GM21529 (cell line): Measurements from ENCODE around the gene ARHGAP25.

Experiments used
- ATAC-seq: cut with Tn5 transposase; IDR thresholded peaks from one replicate; pipeline ENCODE4 v1.9.1; 2021; ENCODE audit not compliant: unreplicated experiment

ARHGAP25 gene

DNA sequence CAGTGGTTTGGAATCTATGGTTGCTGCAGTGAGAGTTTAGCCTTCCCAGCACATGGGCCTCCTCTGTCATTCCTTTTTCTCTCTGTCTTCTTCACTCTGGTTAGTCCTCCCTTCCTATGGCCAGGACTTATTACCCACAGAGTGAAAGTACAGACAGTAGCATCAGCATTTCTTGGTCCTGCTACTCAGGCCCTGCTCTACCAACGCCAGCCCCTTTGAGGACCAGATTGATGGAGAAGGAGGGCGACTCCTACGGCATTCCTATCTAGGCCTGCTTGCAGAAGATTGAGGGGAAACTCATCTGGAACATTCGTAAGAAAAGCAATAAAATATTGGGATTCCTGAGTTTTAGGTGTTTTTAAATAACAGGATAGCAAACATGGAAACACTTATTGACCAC lies 93.1 kb downstream of the ARHGAP25 start:
- ATAC-seq, result no peak

DNA sequence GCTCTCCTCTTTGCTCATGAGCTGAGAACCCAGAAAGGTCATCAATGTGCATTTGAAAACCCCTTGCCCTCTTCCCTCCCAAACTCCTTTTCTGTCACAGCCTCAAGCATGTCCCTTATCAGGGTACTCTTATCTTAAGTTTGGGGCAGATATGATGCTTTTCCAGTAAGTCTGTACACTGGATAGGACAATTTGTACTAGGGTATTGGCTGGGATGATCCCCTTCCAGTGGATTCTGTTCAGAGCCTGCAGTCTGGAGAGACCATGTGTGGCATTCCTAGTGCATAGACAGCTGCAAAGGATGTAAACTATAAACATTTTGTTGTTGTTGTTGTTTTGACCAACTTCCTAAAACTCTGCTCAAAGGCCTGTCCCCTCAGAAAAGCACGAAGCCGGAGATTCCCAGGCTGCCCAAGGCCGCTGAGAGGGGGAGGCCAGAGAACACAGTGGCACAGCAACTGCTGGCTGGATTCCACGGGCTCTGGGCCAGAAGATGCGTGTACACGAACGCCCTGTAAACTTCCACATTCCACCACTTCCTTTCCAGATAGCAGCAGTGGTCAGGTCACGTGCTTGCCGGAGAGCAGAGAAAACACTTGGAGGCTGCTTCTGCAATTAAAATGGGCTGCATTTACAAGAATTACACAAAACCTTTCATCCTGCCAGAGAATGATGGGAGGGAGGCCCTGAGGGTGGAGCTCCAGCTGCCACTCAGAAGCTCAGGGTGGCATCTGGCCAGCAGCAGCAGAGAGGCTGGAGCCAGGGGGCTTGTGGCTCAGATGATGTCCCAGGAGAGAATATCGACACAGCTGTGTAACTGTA lies 94.5 kb downstream of the ARHGAP25 start:
- no peak for ATAC-seq

DNA sequence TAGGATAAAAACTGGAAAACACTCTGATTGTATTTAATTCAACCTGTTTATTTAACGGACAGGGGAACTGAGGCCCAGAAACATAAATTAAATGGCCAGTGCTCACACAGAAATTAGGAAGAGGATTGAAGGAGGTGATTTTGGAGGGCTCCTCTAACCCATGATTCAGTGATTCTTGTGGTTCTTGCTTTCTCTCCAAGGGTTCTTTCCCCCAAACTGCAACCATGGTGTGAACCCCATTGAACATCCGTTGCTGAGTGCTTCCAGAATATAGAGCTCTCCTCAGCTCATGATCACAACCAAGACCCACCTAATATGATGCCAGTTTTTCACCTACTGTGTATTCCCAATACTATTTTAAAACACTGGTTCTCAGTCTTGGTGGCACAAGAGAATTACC lies 95.1 kb downstream of the ARHGAP25 start:
- ATAC-seq, result no peak

DNA sequence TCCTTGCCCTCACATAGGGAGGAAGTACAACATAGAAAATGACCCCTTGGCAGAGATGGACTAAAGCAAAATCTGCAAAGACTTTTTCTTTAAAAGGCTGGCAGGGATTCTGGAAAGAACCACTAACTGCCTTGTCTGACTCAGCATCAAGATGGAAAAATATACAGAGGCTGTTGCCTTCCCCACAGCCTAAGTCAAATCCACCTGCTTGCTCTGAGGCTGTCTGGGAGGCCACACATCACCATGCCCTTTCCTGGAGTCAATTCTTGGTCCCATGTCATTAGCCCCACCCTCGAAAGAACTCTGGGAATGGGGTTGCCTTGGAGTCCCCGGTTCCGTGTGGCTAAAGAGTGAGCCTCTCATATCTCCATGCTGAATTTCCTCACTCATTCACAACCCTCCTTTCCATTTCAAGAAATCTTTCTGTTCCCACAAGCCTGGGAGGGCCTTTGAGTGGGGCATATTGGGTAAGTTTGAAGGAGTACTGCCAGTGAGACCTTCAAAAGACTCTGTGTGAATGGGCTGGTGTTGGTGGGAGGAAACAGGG lies 97.1 kb downstream of the ARHGAP25 start:
- ATAC-seq, result no peak

DNA sequence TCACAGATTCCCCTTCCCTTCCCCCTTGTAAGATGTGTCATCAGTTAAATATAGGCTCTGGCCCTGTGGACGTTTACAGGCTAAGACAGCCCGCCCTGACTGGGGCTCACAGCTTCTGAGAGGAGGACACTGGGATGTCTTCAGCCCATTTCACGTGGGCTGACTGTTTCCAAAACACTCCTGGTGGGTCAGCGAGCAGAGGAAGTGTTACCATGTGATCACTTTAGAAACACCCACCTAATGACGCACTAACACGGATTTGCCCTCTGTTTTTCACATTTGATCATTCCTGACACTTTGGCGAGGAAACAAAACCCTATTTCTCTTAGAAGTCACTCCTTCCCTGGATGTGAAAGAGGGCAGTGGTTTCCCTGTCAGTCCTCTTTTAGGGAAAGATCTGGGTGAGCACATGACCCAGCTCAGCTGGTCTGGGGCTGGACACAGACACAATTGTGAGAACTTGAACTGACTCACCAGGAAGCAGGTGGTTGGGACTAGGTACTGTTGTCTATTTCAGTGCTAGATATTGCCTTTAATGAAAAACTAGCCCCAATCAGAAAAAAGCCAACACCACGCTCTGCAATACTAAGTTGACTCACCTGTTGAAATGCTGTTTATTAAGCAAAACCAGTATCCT lies 97.7 kb downstream of the ARHGAP25 start:
- ATAC-seq, result peak; percentile 80

DNA sequence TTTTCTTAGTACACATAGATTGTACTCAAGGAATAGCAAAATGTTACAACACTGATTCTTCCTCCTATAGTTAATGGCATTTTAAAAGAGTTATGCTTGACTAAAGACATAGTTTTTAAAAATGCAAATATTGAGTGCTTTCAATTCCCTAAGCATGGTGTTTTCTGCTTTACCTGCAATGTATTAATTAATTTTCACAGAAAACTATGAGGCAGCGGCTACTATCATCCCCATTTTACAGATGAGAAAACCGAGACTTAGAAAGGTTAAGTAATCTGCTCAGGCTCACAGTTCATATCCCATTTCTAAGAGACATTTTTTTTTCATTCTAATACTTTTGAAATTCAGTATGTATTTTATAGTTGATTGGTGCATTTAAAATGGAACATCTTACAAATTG lies 98.6 kb downstream of the ARHGAP25 start:
- ATAC-seq, result no peak

DNA sequence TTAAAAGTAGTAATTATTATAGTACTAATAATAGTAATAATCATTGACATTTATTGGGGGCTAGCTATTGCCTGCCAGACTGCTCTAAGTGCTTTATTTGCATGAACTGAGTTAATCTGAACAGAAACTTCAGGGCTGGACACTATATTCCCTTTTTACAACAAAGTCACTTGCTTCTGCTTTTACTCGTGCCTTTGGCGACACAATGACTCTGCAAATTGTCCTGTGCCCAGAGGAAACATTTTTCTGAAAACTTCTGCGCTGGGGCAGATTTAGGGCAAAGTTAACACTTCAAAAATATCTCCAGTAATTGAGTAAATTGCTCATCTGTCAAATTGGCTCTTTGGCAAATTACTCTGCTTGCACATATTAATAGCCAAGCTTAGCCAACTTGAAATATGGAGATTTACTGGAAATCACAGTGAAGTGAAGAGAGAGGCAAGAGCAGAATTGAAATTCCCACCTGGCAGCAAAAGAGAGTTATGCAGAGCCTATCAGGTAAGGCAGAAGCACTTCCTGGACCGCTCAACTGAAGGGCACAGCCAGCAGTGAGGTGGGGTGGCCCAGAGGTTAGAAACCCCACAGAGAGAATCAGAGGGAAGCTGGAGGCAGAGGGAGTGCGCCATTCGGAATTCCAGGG lies 100.2 kb downstream of the ARHGAP25 start:
- ATAC-seq, result no peak

DNA sequence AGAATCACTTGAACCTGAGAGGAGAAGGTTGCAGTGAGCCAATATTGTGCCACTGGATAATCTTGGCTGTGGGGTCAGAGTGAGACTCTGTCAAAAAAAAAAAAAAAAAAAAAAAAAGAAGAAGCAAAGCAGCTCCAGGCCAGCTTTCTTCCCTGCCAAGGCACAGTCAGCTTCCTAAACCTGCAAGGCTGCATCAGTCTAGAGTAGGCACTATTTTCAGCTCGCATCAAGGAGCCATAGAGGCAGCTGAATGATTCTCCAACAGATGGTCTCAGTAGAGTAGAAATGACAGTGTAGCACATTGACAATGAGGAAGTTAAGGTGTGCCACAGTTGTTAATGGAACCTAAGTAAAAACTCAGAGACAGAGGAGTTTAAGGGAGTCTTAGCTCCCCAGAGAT lies 101.0 kb downstream of the ARHGAP25 start:
- no peak for ATAC-seq

DNA sequence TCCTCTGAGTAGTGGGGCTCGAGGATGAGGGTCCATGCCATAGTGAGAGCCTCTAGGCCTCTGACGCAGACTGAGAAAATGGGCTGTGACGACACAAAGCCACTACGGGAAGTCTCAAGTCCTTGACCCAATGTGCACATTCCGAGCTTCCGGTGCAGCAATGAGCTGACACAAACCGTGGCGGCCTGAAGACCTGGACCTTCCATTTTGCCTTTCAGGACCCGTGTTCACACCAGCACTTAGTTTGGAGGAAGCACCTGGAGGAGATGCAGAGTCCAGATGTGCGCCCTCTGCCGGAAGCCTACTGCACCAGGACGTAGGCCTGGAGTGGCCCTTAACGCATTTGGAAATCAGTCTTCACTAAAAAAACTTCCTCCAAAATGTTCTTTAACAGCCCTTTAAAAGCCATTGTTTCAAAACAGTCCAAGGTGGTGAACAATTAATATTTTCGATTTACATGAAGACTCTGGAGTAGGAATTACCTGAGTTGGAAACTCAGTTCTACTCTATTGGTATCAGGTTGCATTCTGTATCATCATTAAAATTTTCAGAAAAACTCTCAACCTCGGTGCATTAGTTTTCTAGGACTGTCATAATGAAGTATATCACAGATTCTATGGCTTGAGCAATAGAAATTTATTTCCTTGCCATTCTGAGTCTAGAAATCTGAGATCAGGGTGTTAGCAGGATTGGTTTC lies 102.7 kb downstream of the ARHGAP25 start:
- ATAC-seq, result no peak

DNA sequence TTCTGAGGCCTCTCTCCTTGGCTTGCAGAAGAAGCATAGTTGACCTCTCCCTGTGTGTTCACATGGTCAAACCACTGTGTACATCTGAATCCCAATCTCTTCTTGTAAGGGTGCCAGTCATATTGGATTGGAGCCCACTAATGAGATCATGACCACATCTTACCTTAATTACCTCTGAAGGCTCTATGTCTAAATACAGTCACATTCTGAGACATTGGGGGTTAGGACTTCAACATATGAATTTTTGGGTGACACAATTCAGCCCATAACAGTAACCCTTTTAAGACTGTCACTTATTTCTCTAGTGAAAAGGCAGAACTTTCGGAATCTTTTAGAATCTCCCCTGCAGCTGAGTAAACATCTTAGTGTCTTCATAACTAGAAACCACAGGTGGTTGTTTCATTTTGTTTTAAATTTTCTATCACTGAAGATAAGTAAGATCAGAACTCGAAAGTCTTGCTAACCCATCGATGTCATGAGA lies 103.3 kb downstream of the ARHGAP25 start:
- no peak for ATAC-seq

DNA sequence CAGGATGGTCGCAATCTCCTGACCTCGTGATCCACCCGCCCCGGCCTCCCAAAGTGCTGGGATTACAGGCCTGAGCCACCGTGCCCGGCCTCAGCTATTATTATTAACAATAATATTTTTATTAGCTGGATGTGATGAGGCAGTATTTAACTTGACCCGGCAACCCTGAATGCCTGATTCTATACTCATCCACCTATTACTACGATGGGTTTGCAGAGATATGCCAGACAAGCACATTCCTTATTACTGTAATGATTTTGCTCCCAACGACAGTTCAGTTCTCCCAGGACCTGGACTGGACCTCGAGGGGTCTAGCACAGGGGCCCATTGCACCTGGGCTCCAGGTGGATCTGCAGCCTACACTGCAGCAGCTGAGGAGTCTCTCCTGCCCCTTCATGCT lies 104.0 kb downstream of the ARHGAP25 start:
- ATAC-seq, result no peak

DNA sequence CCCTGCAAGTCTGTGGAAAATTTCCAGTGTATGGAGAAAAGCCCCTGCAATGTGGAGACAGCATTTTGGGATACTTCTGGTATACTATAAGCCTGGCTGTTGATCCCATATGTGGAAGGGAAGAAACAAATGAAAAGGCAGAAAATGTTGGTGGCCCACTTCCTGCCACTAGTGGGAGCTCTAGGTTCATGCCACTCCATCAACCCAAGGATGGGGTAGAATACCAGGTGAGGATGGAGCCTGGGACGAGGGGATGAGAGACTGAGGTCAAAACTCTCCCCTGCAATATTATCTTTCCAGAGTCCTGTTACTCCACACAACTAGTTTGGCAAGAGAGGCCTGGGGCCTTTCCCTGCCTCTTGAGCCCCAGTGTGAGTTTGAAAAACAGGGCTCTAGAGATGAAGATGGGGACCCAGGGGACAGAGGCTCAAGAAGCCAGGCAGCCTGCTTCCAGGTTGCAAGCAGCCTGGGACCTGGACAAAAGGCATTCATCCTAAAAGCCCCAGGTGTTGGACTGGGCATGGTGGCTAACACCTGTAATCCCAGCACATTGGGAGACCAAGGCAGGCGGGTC lies 104.7 kb downstream of the ARHGAP25 start:
- no peak for ATAC-seq

DNA sequence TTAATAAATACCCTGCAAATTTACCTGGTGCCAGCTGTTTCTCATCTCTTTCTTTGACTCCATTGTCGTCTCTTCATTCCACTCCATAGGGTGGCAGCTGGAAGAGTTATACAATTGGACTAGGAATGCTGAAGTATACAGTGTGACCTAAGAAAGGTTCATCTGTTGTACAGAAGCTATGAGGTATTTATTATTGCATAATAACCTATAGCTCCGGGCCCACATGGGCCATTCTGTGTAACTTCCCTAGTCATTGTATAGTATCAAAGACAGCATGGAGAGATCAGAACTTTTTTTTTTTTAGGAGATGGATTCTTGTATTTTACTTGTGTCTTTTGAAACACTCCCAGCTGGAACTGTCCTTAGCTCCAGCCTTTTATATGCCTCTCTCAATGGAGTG lies 110.4 kb downstream of the ARHGAP25 start:
- ATAC-seq, result no peak

DNA sequence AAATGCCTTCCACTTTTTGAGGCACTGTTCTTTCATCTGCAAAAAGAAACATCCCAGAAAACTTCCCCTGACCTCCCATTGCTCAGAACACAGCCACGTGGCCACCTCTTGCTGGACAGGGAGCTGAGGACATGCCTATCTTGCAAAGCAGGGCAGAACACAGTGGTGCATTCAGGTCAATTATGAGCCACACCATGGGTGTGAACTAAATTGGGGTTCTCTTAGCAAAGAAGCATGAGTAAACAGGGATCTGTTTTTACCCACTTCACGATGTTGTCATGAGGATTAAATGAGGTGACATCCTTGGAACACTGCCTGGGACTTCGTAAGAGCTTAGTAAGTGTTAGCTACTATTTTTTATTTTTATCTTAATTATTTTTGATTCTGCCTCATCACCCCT lies 111.5 kb downstream of the ARHGAP25 start:
- no peak for ATAC-seq

DNA sequence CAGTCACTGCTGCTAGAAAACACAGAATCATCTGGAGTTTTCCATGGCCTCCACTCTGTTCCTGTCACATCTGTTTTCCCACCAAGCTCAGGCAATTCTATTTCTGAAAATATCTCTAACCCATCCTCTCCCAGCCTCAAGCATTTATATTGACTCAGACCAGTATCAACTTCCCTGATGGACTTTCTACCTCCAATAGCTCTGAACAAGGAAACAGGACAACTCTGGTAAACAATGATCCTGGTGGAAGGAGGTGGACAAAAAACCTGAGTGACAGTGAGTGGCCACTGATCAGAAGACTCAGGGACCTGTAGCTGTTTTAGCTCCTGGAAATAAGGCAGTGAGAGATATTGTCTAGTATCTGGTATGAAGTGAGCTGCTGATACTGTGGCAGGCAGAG lies 113.1 kb downstream of the ARHGAP25 start:
- ATAC-seq, result no peak

DNA sequence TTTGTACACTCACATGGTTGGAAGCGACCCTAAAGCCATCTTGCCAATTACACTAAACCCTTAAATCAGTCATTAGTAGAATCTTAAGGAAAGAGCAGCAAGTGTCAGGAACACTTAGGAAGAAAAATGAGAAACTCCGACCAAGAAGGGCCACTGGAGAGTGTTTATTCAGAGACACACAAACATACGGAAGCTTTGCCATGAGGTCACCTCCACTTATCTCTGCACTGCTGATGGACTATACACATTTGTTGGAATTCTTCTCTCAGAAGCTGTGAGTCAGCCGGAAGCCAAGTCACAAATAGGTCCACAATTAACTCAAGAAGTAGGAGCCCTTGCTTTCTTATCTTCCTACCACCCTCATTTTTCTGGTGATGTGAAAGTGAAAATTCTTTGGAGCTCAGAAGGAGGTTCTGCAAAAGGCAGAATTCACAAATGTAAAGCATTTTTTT lies 115.0 kb downstream of the ARHGAP25 start:
- ATAC-seq, result no peak

DNA sequence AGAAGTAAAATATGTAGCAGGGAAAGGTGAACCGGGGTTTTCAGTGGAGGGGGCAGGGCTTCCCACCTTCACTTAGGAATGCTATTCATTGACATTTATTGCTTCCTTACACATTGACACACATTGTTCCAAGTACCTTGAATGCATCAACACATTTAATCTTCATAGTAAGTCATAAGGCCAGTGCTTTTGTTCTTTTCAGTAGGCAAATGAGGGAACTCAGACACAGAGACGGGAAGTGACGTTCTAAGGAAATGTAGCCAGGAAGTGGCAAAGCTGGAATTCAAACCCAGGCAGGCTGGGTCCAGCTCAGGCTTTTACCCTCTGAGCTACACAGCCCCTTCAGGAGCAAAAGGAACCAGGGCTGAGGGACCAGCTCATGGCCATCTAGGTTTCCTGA lies 115.9 kb downstream of the ARHGAP25 start:
- no peak for ATAC-seq

DNA sequence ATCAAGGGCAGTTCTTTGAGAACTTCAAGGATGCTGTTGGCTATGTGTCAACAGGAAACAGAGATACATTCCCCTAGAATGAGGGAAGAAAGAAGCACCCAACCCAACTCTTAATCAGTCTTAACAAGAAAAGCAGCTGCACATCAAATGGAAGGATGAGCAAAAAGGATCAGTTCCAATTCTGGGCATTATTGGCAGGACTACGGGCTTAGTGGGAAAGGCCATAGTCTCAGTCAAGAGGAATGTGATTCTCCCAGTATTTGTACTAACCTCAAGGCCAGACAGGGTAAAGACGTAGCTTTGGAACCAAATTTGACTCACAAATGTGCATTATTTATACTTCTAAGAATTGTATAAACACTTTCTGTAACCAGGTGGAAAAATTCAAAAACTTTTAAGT lies 118.4 kb downstream of the ARHGAP25 start:
- ATAC-seq, result no peak

DNA sequence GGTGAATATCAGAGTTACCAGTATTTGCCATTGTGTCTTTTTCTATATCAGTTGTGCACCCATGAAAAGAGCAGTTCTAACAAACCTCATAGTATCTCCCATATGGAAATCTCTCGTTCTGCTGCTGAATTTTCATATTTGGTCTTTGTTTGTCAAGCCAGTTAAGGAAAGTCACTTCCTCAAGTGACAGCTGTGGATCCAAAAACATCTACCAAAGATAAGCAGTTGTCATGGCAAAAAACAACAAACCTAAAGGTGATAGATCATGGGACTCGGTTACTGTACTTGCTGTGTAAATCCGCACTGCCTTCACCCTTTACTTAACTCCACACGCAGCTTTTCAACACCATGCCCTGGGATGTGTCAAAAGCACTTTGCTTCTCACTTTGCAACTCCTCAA lies 119.3 kb downstream of the ARHGAP25 start:
- no peak for ATAC-seq

DNA sequence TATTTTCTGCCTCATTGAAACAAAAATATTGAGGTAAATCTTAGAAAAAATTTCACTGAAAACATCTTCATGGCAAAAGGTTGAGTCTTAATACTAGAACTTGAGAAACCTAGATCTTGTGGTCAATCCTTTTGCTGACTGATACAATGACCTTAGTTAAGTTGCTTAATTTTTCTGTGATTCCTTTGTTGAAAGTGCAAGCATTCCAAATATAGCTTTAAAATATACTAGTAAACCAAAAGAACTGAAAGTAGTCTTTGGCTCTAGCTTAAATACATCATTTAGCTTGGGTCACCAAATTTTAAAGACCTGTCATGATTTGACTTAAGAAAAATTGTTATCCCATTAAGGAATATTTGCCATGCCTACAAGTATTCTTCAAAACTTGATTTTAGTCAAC lies 119.9 kb downstream of the ARHGAP25 start:
- no peak for ATAC-seq

DNA sequence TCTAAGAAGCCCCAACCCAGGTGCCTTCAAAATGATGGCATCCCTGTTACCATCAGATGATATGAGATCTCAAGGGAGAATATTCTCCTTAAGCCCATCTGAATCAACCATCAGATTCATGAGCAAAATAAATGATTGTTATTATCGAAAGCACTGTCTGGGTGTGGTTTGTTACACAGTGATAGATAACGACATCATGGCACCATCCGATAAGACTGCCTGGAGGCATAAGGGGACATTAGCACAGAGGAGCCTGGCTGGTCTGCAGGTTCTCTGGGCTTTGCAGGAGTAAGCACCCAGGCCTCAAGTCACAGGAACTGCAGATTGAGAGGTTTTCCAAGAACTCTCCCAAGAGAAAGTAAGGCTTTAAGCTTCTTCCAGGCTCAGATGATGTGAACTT lies 120.9 kb downstream of the ARHGAP25 start:
- ATAC-seq, result no peak
